Fibroblast of lung (primary cell): Measurements from ENCODE around the gene C1QL1. TPM values are rescaled to one million over a fixed set of nuclear protein-coding genes. Genes with fewer than 3 reads are reported as not detected.

Experiments
- DNase-seq, 2 donors: peaks; one replicate each; pipeline versions ENCODE4 v3.0.0 to v3.0.0-alpha.2; 2010; ENCODE audit warnings: low read depth in 2 of 2
- H2AFZ ChIP-seq: 2 replicates; pipeline ENCODE4 v1.5.1; 2012; ENCODE audit warnings: low read length, control low read depth, inconsistent platforms
- H3K27ac ChIP-seq: 2 replicates; pipeline ENCODE4 v1.5.1; 2011; ENCODE audit warnings: low read length, control low read depth; ENCODE audit not compliant: insufficient read depth
- H3K27me3 ChIP-seq: 2 replicates; pipeline ENCODE4 v1.5.1; 2011; ENCODE audit warnings: mild to moderate bottlenecking, low read length; ENCODE audit not compliant: control insufficient read depth, insufficient read depth
- H3K36me3 ChIP-seq: 2 replicates; pipeline ENCODE4 v1.5.1; 2011; ENCODE audit warnings: low read length; ENCODE audit not compliant: control insufficient read depth, insufficient read depth
- H3K4me1 ChIP-seq: 2 replicates; pipeline ENCODE4 v1.5.1; 2011; ENCODE audit warnings: low read length; ENCODE audit not compliant: control insufficient read depth, insufficient read depth; ENCODE audit errors: extremely low read depth
- H3K4me2 ChIP-seq: 2 replicates; pipeline ENCODE4 v1.5.1; 2011; ENCODE audit warnings: low read length, control low read depth; ENCODE audit not compliant: insufficient read depth; ENCODE audit errors: extremely low read depth
- H3K4me3 ChIP-seq, 4 experiments: fragments of 200-600 bp in 1 of 4; sonication (generic) in 1 of 4; replicated peaks in 1 of 4; 2 replicates each; pipeline ENCODE4 v1.5.1; 2011 to 2016; ENCODE audit warnings: low read length in 4 of 4, low read depth in 3 of 4, mild to moderate bottlenecking in 3 of 4, control low read depth in 2 of 4, inconsistent platforms in 1 of 4, mixed read lengths in 1 of 4; ENCODE audit not compliant: insufficient read depth in 1 of 4; ENCODE audit errors: control extremely low read depth in 1 of 4
- H3K79me2 ChIP-seq: 2 replicates; pipeline ENCODE4 v1.5.1; 2012; ENCODE audit warnings: mild to moderate bottlenecking, low read length, inconsistent platforms; ENCODE audit not compliant: control insufficient read depth, insufficient read depth
- H3K9ac ChIP-seq: 2 replicates; pipeline ENCODE4 v1.5.1; 2011; ENCODE audit warnings: mild to moderate bottlenecking, low read length, control low read depth; ENCODE audit not compliant: insufficient read depth
- H3K9me3 ChIP-seq: 2 replicates; pipeline ENCODE4 v1.5.1; 2012; ENCODE audit warnings: low read depth, low read length; ENCODE audit not compliant: control insufficient read depth, insufficient read depth
- H4K20me1 ChIP-seq: 2 replicates; pipeline ENCODE4 v1.5.1; 2011; ENCODE audit warnings: low read length; ENCODE audit not compliant: control insufficient read depth, insufficient read depth; ENCODE audit errors: extremely low read depth
- EZH2 ChIP-seq: IDR thresholded peaks from 2 replicates; pipeline ENCODE4 v1.5.1; 2012; ENCODE audit warnings: low read length, control low read depth, mild to moderate bottlenecking; ENCODE audit errors: missing control alignments
- polyA plus RNA-seq, 2 donors: library from polyadenylated mRNA; depleted of rRNA in 1 of 2; stranded (reverse) in 1 of 2; unstranded in 1 of 2; fragments of >200 nt; gene quantifications; 2 replicates each; pipeline ENCODE4 v1.2.1, GENCODE V29; 2011 to 2012; ENCODE audit warnings: missing spikeins in 1 of 2
- total RNA-seq: library from RNA; depleted of rRNA; stranded (reverse); fragments of >200 nt; gene quantifications from 2 replicates; pipeline ENCODE4 v1.2.1, GENCODE V29; 2014
- TF ChIP-seq, protein P1 (sequence below), 2 donors: IDR thresholded peaks in 1 of 2; conservative IDR thresholded peaks in 1 of 2; 1 replicate in 1 of 2; 2 replicates in 1 of 2; pipeline ENCODE4 v1.5.1; 2011 to 2012; ENCODE audit warnings: low read length in 2 of 2, control low read depth in 1 of 2, inconsistent platforms in 1 of 2, low read depth in 1 of 2, mild to moderate bottlenecking in 1 of 2

The C1QL1 gene
- total and polyA plus RNA-seq, 2 donors (not counting 1 experiment from before 2014, with no cell fraction given), result 0.53 to 1.3 TPM

DNA sequence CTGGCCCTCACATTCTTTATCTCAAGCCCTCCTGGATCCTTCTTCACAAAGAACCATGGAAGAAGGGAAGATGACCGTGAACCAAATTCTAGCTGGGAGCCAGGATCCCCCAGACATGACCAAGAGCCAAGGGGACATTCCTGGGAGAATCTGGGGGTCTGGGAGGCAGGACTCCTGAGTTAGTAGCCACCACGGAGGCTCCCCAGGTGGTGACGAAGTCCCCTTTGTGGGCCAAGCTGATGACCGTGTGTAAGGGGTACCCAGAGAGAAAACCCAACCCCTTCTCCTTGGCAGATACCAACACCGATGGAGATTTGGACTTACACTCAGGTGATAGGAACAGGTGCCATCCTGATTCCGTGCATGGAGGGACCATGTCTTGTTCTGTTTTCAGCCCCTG lies 46.0 kb downstream of the C1QL1 start:
- Histone ChIP-seq H3K27ac (no peak overlapping the region), H3K9me3 (no peaks in the 10 kb centered on the region), H3K36me3 (peaks cover 11% of the 10 kb centered on the region), H4K20me1 (no peaks in the 10 kb centered on the region), H3K9ac (no peak overlapping the region), H2AFZ (no peak overlapping the region), H3K27me3 (peaks cover 2% of the 10 kb centered on the region), H3K4me1 (no peaks in the 10 kb centered on the region), H3K4me2 (no peak overlapping the region), H3K79me2 (no peaks in the 10 kb centered on the region), H3K4me3 (no peak overlapping the region)
- DNase-seq, result no peak
- TF ChIP-seq, protein P1, sequence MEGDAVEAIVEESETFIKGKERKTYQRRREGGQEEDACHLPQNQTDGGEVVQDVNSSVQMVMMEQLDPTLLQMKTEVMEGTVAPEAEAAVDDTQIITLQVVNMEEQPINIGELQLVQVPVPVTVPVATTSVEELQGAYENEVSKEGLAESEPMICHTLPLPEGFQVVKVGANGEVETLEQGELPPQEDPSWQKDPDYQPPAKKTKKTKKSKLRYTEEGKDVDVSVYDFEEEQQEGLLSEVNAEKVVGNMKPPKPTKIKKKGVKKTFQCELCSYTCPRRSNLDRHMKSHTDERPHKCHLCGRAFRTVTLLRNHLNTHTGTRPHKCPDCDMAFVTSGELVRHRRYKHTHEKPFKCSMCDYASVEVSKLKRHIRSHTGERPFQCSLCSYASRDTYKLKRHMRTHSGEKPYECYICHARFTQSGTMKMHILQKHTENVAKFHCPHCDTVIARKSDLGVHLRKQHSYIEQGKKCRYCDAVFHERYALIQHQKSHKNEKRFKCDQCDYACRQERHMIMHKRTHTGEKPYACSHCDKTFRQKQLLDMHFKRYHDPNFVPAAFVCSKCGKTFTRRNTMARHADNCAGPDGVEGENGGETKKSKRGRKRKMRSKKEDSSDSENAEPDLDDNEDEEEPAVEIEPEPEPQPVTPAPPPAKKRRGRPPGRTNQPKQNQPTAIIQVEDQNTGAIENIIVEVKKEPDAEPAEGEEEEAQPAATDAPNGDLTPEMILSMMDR (conservative IDR thresholded peaks at IDR 0.05 in 1 of 2, IDR thresholded peaks at IDR 0.05 in 1 of 2; ENCODE audit: low read depth in 1 of 2, low read length in 2 of 2), result no peak
- no peak for TF ChIP-seq EZH2

- no peaks in the 10 kb centered on the region for H4K20me1 ChIP-seq
- no peak overlapping the region for H3K27ac ChIP-seq
- TF ChIP-seq EZH2, result no peak
- TF ChIP-seq, protein P1 (conservative IDR thresholded peaks at IDR 0.05 in 1 of 2, IDR thresholded peaks at IDR 0.05 in 1 of 2; ENCODE audit: low read depth in 1 of 2, low read length in 2 of 2), result no peak
- peaks cover 2% of the 10 kb centered on the region for H3K27me3 ChIP-seq
- no peak for DNase-seq
- no peak overlapping the region for H3K4me3 ChIP-seq
- H3K4me1 ChIP-seq, result no peaks in the 10 kb centered on the region
- no peak overlapping the region for H2AFZ ChIP-seq
- peaks cover 6% of the 10 kb centered on the region for H3K36me3 ChIP-seq
- no peak overlapping the region for H3K4me2 ChIP-seq
- H3K79me2 ChIP-seq, result no peaks in the 10 kb centered on the region
- no peaks in the 10 kb centered on the region for H3K9me3 ChIP-seq
- no peak overlapping the region for H3K9ac ChIP-seq
Observed at GRCh38 chr17:44921122-44921882, 46.8 kb downstream of the C1QL1 start.

- Histone ChIP-seq H3K4me1 (no peaks in the 10 kb centered on the region), H3K4me2 (no peak overlapping the region), H3K36me3 (no peaks in the 10 kb centered on the region), H3K9ac (no peak overlapping the region), H4K20me1 (no peaks in the 10 kb centered on the region), H3K9me3 (no peaks in the 10 kb centered on the region), H3K27me3 (peaks cover 2% of the 10 kb centered on the region), H3K4me3 (no peak overlapping the region), H3K79me2 (no peaks in the 10 kb centered on the region), H2AFZ (no peak overlapping the region), H3K27ac (no peak overlapping the region)
- TF ChIP-seq, protein P1 (conservative IDR thresholded peaks at IDR 0.05 in 1 of 2, IDR thresholded peaks at IDR 0.05 in 1 of 2; ENCODE audit: low read depth in 1 of 2, low read length in 2 of 2), result no peak
- TF ChIP-seq EZH2, result no peak
- DNase-seq, result no peak
Observed at GRCh38 chr17:44920565-44920940, 47.5 kb downstream of the C1QL1 start.
